Uterus (tissue), 2 donors: ENCODE results near the gene MLF1.

ENCODE experiments used
- CTCF ChIP-seq, 4 experiments: fragments of 200-600 bp in 2 of 4; fragments of 450-650 bp in 2 of 4; sonication (generic) in 2 of 4; IDR thresholded peaks; one replicate each; pipeline ENCODE4 v1.5.1; 2016 to 2019; ENCODE audit warnings: antibody characterized with exemption in 4 of 4, mild to moderate bottlenecking in 2 of 4, moderate library complexity in 1 of 4
- POLR2A ChIP-seq, 2 donors: fragments of 450-650 bp; IDR thresholded peaks; one replicate each; pipeline ENCODE4 v1.6.1; 2016; ENCODE audit warnings: antibody characterized with exemption in 2 of 2, mild to moderate bottlenecking in 1 of 2, moderate library complexity in 1 of 2

- TF ChIP-seq POLR2A (IDR thresholded peaks at IDR 0.05) (no peak), CTCF (IDR thresholded peaks at IDR 0.05) (no peak)
Observed at GRCh38 chr3:158563076-158563475, 7.9 kb upstream of the MLF1 start.
